Activated CD8-positive, alpha-beta memory T cell treated with anti-CD3 and anti-CD28 coated beads for 36 hours (primary cell): ENCODE results near the gene ZFX. TPM values are rescaled to one million over a fixed set of nuclear protein-coding genes. Genes with fewer than 3 reads are reported as not detected.
"Not testable (repeated sequence)": the region's sequence is repeated elsewhere in the genome, so short reads cannot be mapped to it uniquely, and the experiment has no call there.

Source experiments
- CTCF ChIA-PET: fragments of 350-600 bp; sonication (Branson Sonifier 250); formaldehyde crosslinking; loops from one replicate; lab custom pipeline; 2021; ENCODE audit warnings: antibody characterized with exemption; lab: Charles Lee
- POLR2A ChIA-PET: fragments of 350-600 bp; sonication (Branson Sonifier 250); formaldehyde crosslinking; loops from one replicate; lab custom pipeline; 2021; ENCODE audit warnings: antibody characterized with exemption; lab: Charles Lee
- total RNA-seq, 2 experiments: library from RNA; stranded (reverse); gene quantifications; one replicate each; pipeline ENCODE4 v1.2.3, GENCODE V29; 2021

ZFX gene
- total RNA-seq, result 10 to 100 TPM; 30.9 to 32.1 TPM

GRCh38 chrX:24149351-24150050 is at the start of gene ZFX:
TSS of gene ZFX (plus strand) at chrX:24149729. CDS start at chrX:24172743, 23,014 bp downstream.
- CTCF ChIA-PET, result interaction anchor here (1.1 kb wide), 1 partner anchor 123 kb away, joined by 3 read pairs; no protein-coding TSS in a partner anchor
- POLR2A ChIA-PET, result interaction anchor here (0.6 to 1.4 kb wide), 3 partner anchors 93 to 420 kb away, joined by 3 read pairs; partner anchors contain the start of gene EIF2S3

GRCh38 chrX:24100713-24101112 is 48.8 kb upstream of the ZFX start:
- ChIA-PET POLR2A (no interaction called here), CTCF (no interaction called here)

- CTCF ChIA-PET, result no interaction called here
- POLR2A ChIA-PET, result no interaction called here
These were observed 39.5 kb upstream of the ZFX start for GRCh38 chrX:24110069-24110468.

- POLR2A ChIA-PET, result no interaction called here
- CTCF ChIA-PET, result no interaction called here
These were observed 36.3 kb upstream of the ZFX start for GRCh38 chrX:24113181-24113580.

GRCh38 chrX:24117258-24117657 is 32.3 kb upstream of the ZFX start:
- POLR2A ChIA-PET, result no interaction called here
- CTCF ChIA-PET, result no interaction called here

GRCh38 chrX:24124244-24124799 is 25.2 kb upstream of the ZFX start:
- POLR2A ChIA-PET, result no interaction called here

GRCh38 chrX:24125028-24125612 is 24.4 kb upstream of the ZFX start:
- ChIA-PET CTCF (no interaction called here), POLR2A (no interaction called here)

More at GRCh38 chrX:24124244-24124799, 25.2 kb upstream of the ZFX start:
- CTCF ChIA-PET, result no interaction called here

- CTCF ChIA-PET, result no interaction called here
- POLR2A ChIA-PET, result no interaction called here
These were observed 18.1 kb upstream of the ZFX start for GRCh38 chrX:24131476-24131875.

GRCh38 chrX:24133312-24133711 is 16.2 kb upstream of the ZFX start:
- CTCF ChIA-PET, result no interaction called here
- POLR2A ChIA-PET, result no interaction called here

- POLR2A ChIA-PET, CTCF ChIA-PET: not testable (repeated sequence)
These were observed 13.8 kb upstream of the ZFX start for GRCh38 chrX:24135768-24136167.

- CTCF ChIA-PET, result no interaction called here
These were observed 12.3 kb upstream of the ZFX start for GRCh38 chrX:24137192-24137591.

GRCh38 chrX:24143982-24144381 is 5.5 kb upstream of the ZFX start:
- POLR2A ChIA-PET, CTCF ChIA-PET: not testable (repeated sequence)

More at GRCh38 chrX:24137192-24137591, 12.3 kb upstream of the ZFX start:
- POLR2A ChIA-PET, result no interaction called here

- ChIA-PET POLR2A (interaction anchor here (0.6 kb wide), 1 partner anchor 85 kb away, joined by 7 read pairs; no protein-coding TSS in a partner anchor), CTCF (no interaction called here)
These were observed 5.0 kb upstream of the ZFX start for GRCh38 chrX:24144528-24144927.

- POLR2A ChIA-PET, result no interaction called here
- CTCF ChIA-PET, result no interaction called here
These were observed 4.0 kb upstream of the ZFX start for GRCh38 chrX:24145303-24146186.

GRCh38 chrX:24146283-24146949 is 3.1 kb upstream of the ZFX start:
- CTCF ChIA-PET, result interaction anchor here (0.8 kb wide), 1 partner anchor 30 kb away, joined by 3 read pairs; no protein-coding TSS in a partner anchor
- POLR2A ChIA-PET, result no interaction called here

- POLR2A ChIA-PET, result no interaction called here
- CTCF ChIA-PET, result no interaction called here
These were observed 2.4 kb upstream of the ZFX start for GRCh38 chrX:24147165-24147564.

GRCh38 chrX:24148121-24148520 is 1.4 kb upstream of the ZFX start:
- CTCF ChIA-PET, result no interaction called here
- POLR2A ChIA-PET, result interaction anchor here (1.4 kb wide), 1 partner anchor 94 kb away, joined by 3 read pairs; the partner anchor contains the start of gene EIF2S3

GRCh38 chrX:24148535-24149350 is 786 bp upstream of the ZFX start:
- ChIA-PET CTCF (no interaction called here), POLR2A (interaction anchor here (1.0 to 1.4 kb wide), 2 partner anchors 94 kb away, joined by 3 read pairs; partner anchors contain the start of gene EIF2S3)
